HG03575 (cell line): ENCODE results near the gene TEX35.
A peak's percentile ranks its signal among the peaks of the same experiment; 100 is the strongest.
"Not testable (repeated sequence)": the region's sequence is repeated elsewhere in the genome, so short reads cannot be mapped to it uniquely, and the experiment has no call there.

Source experiments
- ATAC-seq: cut with Tn5 transposase; IDR thresholded peaks from one replicate; pipeline ENCODE4 v1.9.1; 2021; ENCODE audit not compliant: unreplicated experiment, insufficient number of reproducible peaks, low FRiP score; ENCODE audit errors: extremely low read depth

TEX35 gene

DNA sequence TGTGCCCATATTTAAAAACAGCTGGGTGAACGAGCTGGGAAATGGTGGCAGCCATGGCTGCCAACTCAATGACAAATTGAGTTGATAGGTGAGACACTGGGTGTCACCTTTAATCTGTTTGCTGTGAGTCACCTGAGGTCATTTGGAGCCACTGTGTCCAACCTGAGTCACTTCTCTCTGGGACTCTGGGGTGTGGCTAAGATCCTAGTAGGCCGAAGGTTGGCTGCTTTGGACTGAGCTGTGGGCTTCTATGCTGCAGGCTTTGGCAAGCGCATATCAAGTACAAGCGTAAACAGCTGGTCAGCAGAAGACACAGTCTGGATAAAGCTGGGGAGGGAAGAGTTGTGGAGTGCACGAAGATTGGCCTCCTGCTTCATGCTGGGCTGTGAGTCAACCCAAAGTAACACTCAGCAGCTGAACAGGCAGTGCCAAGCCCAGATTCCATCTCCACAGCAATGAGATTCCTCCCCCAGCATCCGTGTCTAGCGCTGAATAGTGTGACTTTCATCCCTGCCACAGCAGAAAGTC is 24.0 kb downstream of the TEX35 start:
- ATAC-seq = no peak

GRCh38 chr1:178537382-178538090 is 24.6 kb downstream of the TEX35 start:
- ATAC-seq = no peak

DNA sequence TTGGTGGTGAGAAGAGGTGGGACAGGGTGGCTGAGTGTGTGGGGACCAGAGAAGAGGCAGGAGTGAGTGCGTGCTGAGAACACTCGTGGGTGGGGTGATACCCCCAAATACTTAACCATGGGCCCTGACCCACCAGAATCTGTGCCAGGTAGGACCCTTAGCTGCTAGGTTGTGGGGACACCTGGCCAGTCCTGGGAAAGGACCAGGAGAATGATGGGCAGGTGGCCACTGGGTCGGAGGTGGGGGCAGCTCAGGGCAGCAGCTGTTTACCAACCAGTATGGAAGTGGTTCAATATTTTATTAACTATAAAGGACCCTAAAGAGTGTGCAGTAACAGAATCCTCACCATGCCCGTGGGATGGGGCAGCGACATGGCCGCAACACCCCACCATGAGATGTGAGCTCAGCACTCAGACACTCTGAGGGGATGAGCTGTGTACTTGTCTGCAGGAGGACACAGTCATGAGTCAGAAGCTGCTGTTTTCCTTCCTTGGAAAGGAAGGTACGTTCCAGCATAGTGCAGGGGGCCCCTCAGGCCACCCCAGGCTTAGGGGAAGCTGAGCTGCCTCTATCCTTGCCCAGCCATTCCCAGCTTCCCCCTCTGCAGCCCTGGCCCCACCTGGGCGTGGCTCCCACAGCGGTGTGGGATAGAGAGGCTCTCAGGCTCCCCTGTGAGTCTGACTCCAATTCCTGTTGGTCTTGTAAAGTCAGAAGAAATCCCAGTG is 25.4 kb downstream of the TEX35 start:
- ATAC-seq = no peak

DNA sequence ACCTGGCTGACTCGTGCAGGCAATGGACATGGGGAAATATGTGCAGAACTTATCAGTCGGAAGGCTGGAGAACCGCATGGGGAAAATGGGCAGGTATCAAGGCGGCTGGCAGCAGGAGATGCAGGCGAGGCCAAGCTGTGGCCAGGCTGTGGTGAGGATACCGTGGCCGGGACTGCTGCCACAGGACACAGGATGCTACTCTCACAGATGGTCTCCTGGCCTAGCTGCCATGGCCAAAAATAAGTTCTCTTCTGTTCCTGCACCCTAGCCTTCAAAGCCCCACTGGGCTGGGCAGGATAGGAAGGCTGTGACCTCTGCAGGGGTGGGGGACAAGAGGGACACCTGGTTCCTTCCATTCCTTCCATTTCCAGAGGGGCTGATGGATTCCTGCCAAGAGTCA is 26.4 kb downstream of the TEX35 start:
- no peak for ATAC-seq

DNA sequence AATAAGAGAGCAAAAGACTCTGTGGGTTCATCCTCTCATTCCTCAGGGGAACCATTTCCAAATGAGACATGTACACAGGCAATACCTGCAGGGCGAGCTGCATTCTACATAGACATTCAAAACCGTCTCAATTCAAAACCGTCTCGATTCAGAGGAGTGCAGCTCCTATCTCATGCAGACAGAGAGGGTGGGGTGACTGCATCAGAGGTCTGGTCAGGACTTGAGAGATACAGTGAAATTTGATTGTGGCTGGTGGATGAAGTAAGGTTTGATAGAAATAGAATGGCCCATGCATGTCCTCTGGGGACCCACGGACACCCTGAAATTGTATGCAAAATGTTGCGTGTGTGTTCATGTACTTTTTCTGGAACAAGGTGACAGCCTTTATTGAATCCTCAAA is 27.3 kb downstream of the TEX35 start:
- ATAC-seq = no peak

GRCh38 chr1:178540646-178541045 is 27.7 kb downstream of the TEX35 start:
- no peak for ATAC-seq

DNA sequence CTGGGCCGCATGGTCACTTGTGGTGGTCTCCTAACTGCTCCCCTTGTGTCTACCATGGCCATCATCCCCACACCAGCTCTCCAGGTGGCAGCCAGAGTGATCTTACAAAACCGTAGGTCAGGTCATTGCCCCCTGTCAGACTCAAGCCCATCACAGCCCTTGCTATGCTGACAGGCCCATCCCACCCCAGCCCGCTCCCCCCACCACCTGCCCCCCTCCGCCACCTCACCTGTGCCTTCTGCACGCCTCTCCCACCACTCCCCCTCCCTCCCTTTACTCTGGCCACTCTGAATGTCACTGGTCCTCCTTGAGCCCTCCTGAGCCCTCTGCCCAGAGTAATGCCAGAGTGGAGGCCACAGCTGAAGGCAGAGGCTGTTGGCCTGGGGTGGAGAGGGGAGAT is 28.5 kb downstream of the TEX35 start:
- ATAC-seq = no peak

- peak; percentile 15 for ATAC-seq
These were observed 29.1 kb downstream of the TEX35 start for GRCh38 chr1:178541829-178542553.

GRCh38 chr1:178542554-178543289 is 29.8 kb downstream of the TEX35 start:
- ATAC-seq = peak; percentile 43

- ATAC-seq = peak; percentile 30
These were observed 30.3 kb downstream of the TEX35 start for GRCh38 chr1:178543290-178543607.

- no peak for ATAC-seq
These were observed 31.6 kb downstream of the TEX35 start for GRCh38 chr1:178544531-178544930.

DNA sequence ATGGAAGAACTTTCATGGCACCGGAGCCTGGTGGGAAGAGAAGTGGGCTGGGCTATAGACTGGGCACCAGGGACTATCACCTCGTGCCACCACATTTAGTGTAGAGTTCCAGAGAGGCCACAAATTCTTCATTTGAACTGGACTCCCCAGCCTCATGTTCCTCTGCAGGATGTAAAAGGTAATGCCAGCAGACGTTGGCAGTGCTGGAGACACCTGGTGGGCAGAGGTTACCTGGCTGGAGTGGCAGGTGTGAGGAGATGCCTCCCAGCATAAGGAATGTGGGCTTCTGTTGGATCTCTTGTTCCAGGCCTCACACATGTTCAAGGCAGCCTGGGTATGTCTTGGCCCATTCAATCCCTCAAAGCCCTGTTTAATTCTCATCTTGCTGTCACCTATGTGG is 35.2 kb downstream of the TEX35 start:
- no peak for ATAC-seq

GRCh38 chr1:178551307-178551706 is 38.4 kb downstream of the TEX35 start:
- ATAC-seq = no peak

DNA sequence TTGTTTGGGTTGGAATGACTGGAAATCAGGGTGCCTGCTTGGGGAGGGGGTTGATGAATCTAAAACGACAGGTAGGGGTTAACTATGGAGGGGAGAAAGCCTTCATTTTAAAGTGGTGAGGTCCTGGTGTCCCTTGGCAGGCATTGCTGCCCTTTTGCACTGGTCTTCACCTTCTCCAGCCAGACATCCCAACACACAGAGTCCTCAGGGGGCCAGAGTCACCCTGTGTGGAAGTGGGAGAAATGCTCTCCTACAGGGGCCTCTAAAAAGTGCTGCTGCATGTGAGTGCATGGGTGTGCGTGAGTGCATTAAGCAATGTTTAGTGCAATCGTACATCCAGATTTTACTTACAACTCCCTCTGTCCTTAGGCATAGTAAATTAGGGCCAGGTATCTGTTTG is 39.0 kb downstream of the TEX35 start:
- ATAC-seq = no peak

DNA sequence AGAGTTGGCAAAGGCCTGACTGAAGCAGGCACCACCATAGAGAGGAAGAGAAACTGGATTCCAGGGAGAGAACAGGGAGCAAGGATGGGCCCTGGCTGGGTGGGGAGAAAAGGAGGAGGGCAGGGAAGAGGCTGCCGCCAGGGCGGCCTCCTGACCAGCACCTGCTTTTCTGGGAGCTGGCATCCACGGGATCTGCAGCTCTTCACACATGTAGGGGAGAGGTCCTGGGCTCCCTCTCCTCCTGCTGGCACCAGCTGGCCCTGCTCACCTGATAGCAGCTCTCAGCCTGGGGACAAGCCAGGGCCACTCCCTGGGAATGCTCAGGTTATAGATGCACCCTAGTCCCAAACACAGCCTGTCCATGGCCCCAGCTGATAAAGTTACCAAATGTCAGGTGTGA is 39.9 kb downstream of the TEX35 start:
- no peak for ATAC-seq

GRCh38 chr1:178554351-178554750 is 41.4 kb downstream of the TEX35 start:
- ATAC-seq = not testable (repeated sequence)

GRCh38 chr1:178555613-178556012 is 42.7 kb downstream of the TEX35 start:
- not testable (repeated sequence) for ATAC-seq

- ATAC-seq = not testable (repeated sequence)
These were observed 45.9 kb downstream of the TEX35 start for GRCh38 chr1:178558816-178559215.

DNA sequence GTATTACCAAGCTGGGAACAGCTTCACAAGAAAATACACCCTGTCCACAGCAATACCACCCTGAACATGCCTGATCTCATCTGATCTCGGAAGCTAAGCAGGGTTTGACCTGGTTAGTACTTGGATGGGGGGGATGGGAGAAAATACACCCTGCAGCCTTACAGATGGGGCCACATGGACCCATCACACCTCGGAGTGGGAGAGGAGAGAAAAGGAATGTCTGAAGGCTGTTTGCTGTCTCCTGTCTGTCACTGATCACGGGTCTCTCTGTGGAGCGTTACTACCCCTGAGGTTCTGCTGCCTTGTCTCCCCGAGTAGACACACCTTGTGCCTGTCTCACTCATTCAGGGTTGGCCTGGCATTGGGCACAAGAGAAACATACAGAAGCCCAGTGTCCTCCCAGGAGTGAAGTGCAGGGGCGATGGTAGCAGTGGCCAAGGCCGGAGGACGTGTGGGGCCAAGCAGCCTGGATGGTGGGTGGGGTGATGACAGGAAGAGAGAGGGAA is 48.0 kb downstream of the TEX35 start:
- no peak for ATAC-seq
